Activated naive CD4-positive, alpha-beta T cell treated with anti-CD3 and anti-CD28 coated beads, Interleukin-2, amount 50 U/mL, for 72 hours (primary cell): Measurements from ENCODE around the gene GLIS1. TPM values are rescaled to one million over a fixed set of nuclear protein-coding genes. Genes with fewer than 3 reads are reported as not detected.

Experiments
- ATAC-seq, 2 donors: fragments of 150-1000 bp; cut with Tn5 transposase; 2 replicates each; pipeline ENCODE4 v1.10.0; 2021; ENCODE audit warnings: mild to moderate bottlenecking in 2 of 2, moderate library complexity in 2 of 2
- DNase-seq, 2 donors: peaks; one replicate each; pipeline ENCODE4 v3.0.0; 2021 to 2022; ENCODE audit warnings: low spot score in 2 of 2
- H3K27ac Mint-ChIP-seq, 2 donors: one replicate each; pipeline ENCODE4 v1.8.0; 2022; ENCODE audit warnings: mild to moderate bottlenecking in 2 of 2, mixed read lengths in 2 of 2
- H3K36me3 Mint-ChIP-seq, 2 donors: one replicate each; pipeline ENCODE4 v1.8.0; 2022; ENCODE audit warnings: mixed read lengths in 2 of 2
- H3K9me3 Mint-ChIP-seq, 2 donors: one replicate each; pipeline ENCODE4 v1.8.0; 2022; ENCODE audit warnings: mixed read lengths in 2 of 2
- total RNA-seq, 2 donors: library from RNA; stranded (reverse); gene quantifications; one replicate each; pipeline ENCODE4 v1.2.3, GENCODE V29; 2022

The GLIS1 gene
- total RNA-seq, 2 donors from 2014 or later = not detected

GRCh38 chr1:53539226-53539625 is 199.7 kb downstream of the GLIS1 start:
- H3K36me3 Mint-ChIP-seq = no peaks in the 10 kb centered on the region
- DNase-seq = no peak
- no peaks in the 10 kb centered on the region for H3K9me3 Mint-ChIP-seq
- peak in 1 of 2 donors; percentile 16 for ATAC-seq
- no peak overlapping the region for H3K27ac Mint-ChIP-seq

GRCh38 chr1:53536606-53537005 is 202.4 kb downstream of the GLIS1 start:
- H3K9me3 Mint-ChIP-seq = no peaks in the 10 kb centered on the region
- ATAC-seq (no peak), DNase-seq (no peak)
- no peaks in the 10 kb centered on the region for H3K36me3 Mint-ChIP-seq
- H3K27ac Mint-ChIP-seq = peak overlapping the region in 1 of 2 donors; percentile 32

DNA sequence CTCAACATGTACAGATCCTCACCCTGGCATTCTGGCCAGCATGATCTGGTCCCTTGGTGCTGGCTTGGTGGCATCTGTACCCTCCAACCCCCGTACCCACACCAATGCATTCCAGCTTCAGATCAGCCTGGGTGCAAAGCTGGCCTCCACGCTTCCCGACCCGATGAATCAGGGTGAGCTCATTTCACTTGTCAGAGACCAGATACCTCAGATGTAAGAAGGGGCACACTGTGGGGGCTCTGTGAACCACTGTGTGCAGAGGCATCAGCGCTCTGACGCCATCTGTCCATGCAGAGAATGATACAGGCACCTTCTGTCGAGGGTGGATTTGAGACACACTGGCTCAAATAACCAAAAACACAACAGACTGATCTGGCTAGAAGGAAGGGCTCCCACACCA is 203.1 kb downstream of the GLIS1 start:
- Mint-ChIP-seq H3K9me3 (no peaks in the 10 kb centered on the region), H3K27ac (peak overlapping the region in 1 of 2 donors; percentile 24), H3K36me3 (no peaks in the 10 kb centered on the region)
- ATAC-seq (no peak), DNase-seq (no peak)

DNA sequence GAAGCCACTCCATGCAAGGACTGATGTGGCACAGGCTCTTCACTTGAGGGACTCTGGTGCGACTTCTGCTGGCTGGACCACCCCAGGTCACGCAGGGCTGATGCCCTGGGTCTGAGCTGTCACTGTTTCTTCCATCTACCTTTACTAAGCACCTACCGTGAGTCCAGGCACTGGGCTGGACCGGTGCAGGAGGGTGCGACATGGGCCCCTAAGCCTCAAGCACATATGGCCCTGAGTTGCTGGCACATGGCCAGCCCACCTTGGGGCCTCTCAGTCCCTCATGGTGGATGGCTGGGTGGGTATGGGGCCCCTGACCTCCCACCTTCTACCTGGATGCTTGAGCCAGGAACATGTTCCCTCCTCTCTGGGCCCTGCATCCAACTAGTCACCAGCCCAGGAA is 203.7 kb downstream of the GLIS1 start:
- Mint-ChIP-seq H3K9me3 (no peaks in the 10 kb centered on the region), H3K36me3 (no peaks in the 10 kb centered on the region), H3K27ac (no peak overlapping the region)
- no peak for DNase-seq
- ATAC-seq = no peak

DNA sequence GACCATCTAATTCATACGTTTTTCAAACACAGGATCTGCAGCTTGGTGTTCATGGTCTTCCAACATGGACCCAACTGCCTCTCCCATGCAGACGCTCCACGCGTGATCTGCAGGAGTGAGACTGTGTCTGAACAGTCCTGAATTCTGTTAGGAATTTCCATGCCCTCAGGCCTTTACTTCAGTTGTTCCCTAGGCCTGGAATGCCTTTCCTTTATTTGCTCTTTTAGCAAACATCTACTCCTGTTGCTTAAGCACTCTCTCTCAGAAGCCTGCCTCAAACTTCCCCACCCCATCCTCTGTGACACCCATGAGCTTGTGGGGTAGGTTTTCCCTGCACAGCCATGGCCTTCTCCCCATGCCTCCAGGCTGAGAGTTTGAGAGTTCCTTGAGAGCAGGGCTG is 206.1 kb downstream of the GLIS1 start:
- Mint-ChIP-seq H3K9me3 (no peaks in the 10 kb centered on the region), H3K36me3 (no peaks in the 10 kb centered on the region), H3K27ac (no peak overlapping the region)
- DNase-seq (no peak), ATAC-seq (no peak)

DNA sequence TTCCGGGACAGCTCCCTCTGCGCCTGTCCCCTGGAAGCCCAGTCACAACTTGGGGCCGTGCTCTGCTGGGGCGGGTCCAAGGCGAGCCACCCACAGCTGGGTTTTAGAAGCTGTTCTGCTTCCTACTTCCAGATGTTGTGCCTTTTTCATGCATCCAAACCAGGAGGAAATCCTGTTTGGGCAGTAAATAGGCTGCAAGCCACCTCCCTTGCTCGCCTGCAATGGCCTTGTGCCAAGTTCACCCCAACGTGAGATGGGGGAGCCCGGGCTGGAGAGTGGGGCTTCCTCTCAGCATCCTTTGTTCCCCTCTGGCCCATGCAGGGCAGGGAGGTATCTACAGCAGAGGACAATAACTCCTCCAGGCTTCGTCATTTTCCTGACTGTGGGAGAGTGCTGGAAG is 206.6 kb downstream of the GLIS1 start:
- no peak for ATAC-seq

DNA sequence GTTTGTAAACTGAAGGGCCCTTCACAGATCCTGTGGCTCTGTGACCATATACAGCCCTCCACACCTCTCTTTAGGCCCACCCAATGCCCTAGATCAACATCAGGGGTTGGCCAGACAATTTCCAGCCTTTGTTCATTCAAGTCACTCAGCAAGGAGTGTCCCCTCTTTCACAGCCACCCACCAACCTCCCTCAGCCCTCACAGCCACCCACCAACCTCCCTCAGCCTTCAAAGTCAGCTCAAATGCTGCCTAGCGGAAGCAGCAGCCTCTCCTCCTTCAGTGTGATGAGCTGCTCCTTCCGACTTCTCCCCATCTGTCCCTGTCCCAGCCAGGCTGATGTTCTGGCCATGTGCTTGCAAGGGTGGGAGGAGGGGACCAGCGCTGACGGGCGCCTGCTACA is 208.4 kb downstream of the GLIS1 start:
- ATAC-seq (no peak), DNase-seq (no peak)
- no peaks in the 10 kb centered on the region for H3K9me3 Mint-ChIP-seq
- peak overlapping the region in 1 of 2 donors; percentile 47 for H3K27ac Mint-ChIP-seq
- H3K36me3 Mint-ChIP-seq = no peaks in the 10 kb centered on the region

More for the DNA sequence above, 206.6 kb downstream of the GLIS1 start:
- Mint-ChIP-seq H3K36me3 (no peaks in the 10 kb centered on the region), H3K9me3 (no peaks in the 10 kb centered on the region), H3K27ac (no peak overlapping the region)
- DNase-seq = no peak

- Mint-ChIP-seq H3K27ac (no peak overlapping the region), H3K36me3 (no peaks in the 10 kb centered on the region), H3K9me3 (no peaks in the 10 kb centered on the region)
- DNase-seq (no peak), ATAC-seq (no peak)
Observed at GRCh38 chr1:53529555-53529954, 209.4 kb downstream of the GLIS1 start.

GRCh38 chr1:53527368-53527767 is 211.6 kb downstream of the GLIS1 start:
- no peak for ATAC-seq
- Mint-ChIP-seq H3K36me3 (no peaks in the 10 kb centered on the region), H3K27ac (peak overlapping the region in 1 of 2 donors; percentile 46), H3K9me3 (no peaks in the 10 kb centered on the region)
- DNase-seq = no peak

DNA sequence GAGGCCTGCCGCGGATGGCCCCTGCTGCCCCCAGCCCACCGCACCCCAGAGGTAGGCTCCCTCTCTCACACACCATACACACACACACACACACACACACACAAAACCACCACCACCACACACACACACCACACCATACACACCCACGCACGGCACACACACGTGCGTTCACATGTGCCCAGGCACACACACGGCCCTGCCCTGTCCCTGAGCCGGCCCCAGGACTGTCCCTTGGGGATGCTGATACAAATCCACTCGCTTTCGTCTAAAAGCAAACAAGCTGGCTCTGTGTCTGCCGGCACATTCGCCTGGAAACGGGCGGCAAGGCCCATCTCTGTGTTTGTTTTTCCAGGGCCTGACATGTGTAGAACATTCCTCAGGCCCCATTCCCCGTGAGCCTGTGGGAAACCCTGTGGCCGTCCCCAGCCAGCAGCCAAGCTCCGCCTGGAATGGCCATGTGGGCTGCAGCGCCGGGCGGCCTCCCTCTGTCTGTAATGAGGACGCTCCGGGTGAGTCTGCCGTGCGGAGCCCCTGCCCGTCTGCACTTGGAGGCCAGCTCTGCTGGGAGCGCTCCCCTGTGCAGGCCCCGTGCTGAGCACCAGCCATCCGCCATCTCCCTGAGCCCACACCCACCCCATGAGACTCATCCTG is 212.4 kb downstream of the GLIS1 start:
- no peak for ATAC-seq

GRCh38 chr1:53525595-53525994 is 213.4 kb downstream of the GLIS1 start:
- no peaks in the 10 kb centered on the region for H3K36me3 Mint-ChIP-seq
- H3K27ac Mint-ChIP-seq = peak overlapping the region in 1 of 2 donors; percentile 84
- DNase-seq (no peak), ATAC-seq (no peak)
- no peaks in the 10 kb centered on the region for H3K9me3 Mint-ChIP-seq

More for the DNA sequence above, 212.4 kb downstream of the GLIS1 start:
- Mint-ChIP-seq H3K36me3 (no peaks in the 10 kb centered on the region), H3K27ac (peak overlapping the region in 1 of 2 donors; percentile 50), H3K9me3 (no peaks in the 10 kb centered on the region)
- DNase-seq = no peak

DNA sequence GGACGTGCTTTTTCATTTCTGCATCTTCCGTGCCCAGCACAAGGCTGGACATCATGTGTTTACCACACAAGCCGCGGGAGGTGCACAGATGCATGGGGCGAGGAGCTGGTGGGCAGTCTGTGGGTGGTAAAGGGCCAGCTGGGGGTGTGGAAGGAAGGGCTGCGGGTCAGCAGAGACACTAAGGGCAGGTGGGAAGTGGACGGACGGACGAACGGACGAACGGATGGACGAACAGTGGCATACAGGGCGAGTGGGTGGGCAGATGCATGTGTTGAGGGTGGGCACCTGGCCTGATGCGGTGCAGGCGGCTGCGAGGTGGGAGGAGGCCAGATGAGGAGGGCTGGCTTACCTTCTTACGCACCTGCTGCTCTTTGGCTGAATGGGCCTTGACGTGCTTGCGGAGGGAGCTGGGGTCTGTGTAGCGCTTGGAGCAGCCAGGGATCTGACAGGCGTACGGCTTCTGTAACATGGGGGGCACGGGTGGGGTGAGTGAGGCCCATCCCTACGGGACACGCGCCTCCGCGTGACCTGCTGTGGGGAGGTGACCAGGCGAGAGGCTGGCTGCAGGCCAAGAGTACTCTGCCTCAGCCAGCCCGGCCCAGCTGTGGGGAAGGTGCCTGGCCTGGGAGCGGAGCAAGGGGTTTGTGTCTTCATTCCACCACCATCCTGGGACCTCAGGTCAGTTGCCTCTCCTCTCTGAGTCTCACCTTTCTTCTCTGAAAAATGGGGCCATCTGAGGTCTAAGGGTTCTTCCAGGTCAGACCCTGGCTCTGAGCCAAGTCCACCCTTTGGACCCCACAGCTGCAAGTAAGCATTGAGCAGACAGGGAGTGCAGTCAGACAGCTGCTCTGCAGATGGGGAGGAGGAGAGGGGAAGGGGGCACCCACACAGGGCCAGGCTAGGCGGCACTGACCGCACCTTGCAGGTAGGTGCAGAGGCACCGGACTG is 214.3 kb downstream of the GLIS1 start:
- no peak overlapping the region for H3K27ac Mint-ChIP-seq
- no peaks in the 10 kb centered on the region for H3K9me3 Mint-ChIP-seq
- H3K36me3 Mint-ChIP-seq = no peaks in the 10 kb centered on the region
- ATAC-seq = no peak
- no peak for DNase-seq

DNA sequence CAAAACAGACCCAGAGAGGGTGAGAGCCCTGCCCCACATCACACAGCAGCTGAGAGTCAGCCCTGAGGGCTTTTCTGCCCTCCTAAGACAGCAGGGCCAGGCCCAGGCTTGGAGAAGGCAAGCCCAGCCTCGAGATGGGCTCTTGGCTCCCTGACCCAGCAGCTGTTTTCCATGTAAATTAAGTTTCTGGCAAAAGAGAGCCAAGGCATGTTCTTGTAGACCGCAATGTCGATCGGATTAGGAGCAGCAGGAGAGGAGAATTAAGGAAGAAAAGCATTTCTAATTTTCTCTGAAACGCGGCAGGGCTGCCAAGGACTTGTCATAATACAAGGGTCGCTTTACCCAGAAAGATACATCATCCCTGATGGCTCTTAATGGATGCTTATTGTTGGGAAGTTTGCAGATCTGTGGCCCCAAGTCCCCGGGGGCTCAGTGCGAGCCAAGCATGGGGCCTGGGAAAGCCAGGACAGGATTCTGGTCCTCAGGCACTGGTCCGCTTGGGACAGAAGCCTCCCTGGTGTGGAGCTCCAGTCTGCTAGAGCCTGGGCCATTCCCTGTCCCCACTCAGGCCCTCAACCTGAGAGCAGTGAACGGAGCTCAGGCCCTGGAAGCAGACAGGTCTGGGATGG is 216.9 kb downstream of the GLIS1 start:
- DNase-seq (no peak), ATAC-seq (no peak)
- Mint-ChIP-seq H3K27ac (no peak overlapping the region), H3K36me3 (no peaks in the 10 kb centered on the region), H3K9me3 (no peaks in the 10 kb centered on the region)

DNA sequence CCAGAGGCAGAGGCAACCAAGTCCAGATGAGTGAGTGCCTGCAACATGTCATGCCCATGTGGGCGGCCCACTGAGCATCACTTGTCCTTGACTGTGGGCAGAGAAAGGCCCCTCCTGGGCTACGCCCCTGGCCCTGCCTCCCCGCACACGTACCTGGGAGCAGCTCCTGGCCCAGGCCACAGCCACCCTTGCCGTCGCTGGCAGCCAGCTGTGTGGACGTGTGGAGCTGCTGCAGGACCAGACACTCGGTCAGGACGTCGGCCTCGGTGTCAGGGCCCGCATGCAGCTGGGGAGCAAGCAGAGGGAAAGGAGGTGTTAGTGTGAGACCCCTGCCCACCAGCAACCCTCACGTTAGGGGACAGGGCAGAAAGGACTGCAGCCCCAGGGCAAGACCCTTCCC is 218.5 kb downstream of the GLIS1 start:
- ATAC-seq (no peak), DNase-seq (no peak)
- H3K36me3 Mint-ChIP-seq = no peaks in the 10 kb centered on the region
- H3K27ac Mint-ChIP-seq = no peak overlapping the region
- no peaks in the 10 kb centered on the region for H3K9me3 Mint-ChIP-seq

DNA sequence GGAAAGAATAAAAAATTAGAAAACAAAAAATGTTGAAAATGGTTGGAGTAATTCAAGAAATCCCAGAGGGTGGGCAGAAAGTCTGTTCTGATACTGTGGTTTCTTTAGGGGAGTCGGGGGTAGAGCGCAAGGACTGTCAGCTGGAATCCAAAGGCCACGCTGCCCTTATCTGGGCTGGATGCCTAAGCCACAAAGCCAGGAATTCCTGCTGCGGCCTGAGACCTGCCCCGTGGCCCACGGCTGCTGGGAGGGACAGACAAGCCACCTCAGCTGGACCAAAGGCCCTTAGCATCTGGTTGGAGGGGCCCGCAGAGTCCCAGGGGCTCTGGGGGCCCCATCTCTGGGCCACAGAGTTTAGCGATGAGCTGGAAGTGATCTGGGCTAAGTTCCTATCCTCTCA is 219.5 kb downstream of the GLIS1 start:
- H3K27ac Mint-ChIP-seq = no peak overlapping the region
- H3K9me3 Mint-ChIP-seq = no peaks in the 10 kb centered on the region
- H3K36me3 Mint-ChIP-seq = no peaks in the 10 kb centered on the region
- DNase-seq (no peak), ATAC-seq (no peak)

GRCh38 chr1:53518775-53519174 is 220.2 kb downstream of the GLIS1 start:
- Mint-ChIP-seq H3K27ac (no peak overlapping the region), H3K36me3 (no peaks in the 10 kb centered on the region), H3K9me3 (no peaks in the 10 kb centered on the region)
- ATAC-seq (no peak), DNase-seq (no peak)

- no peak overlapping the region for H3K27ac Mint-ChIP-seq
- ATAC-seq (no peak), DNase-seq (no peak)
- no peaks in the 10 kb centered on the region for H3K9me3 Mint-ChIP-seq
- no peaks in the 10 kb centered on the region for H3K36me3 Mint-ChIP-seq
Observed at GRCh38 chr1:53517821-53518352, 221.1 kb downstream of the GLIS1 start.
